Mucosa of descending colon (tissue), 3 donors: ENCODE measurements around the gene CPM. TPM values are rescaled to one million over a fixed set of nuclear protein-coding genes. Genes with fewer than 3 reads are reported as not detected.
"Not testable (repeated sequence)": the region's sequence is repeated elsewhere in the genome, so short reads cannot be mapped to it uniquely, and the experiment has no call there.

Experiments used
- ATAC-seq: fragments of 200-7000 bp; cut with Tn5 transposase; one replicate; pipeline ENCODE4 v1.9.1; 2020; ENCODE audit warnings: mild to moderate bottlenecking, moderate library complexity
- DNase-seq, 3 donors: peaks; one replicate each; pipeline ENCODE4 v3.0.0-alpha.2; 2020
- H3K36me3 ChIP-seq: fragments of 200-600 bp; one replicate; pipeline ENCODE4 v1.8.0; 2021; ENCODE audit warnings: low read depth, mild to moderate bottlenecking
- H3K4me1 ChIP-seq: fragments of 200-600 bp; one replicate; pipeline ENCODE4 v1.8.0; 2021; ENCODE audit warnings: low read depth, mild to moderate bottlenecking
- H3K4me3 ChIP-seq: fragments of 200-600 bp; one replicate; pipeline ENCODE4 v1.8.0; 2021; ENCODE audit warnings: mild to moderate bottlenecking
- H3K9me3 ChIP-seq: fragments of 200-600 bp; one replicate; pipeline ENCODE4 v1.8.0; 2021; ENCODE audit warnings: mild to moderate bottlenecking
- CTCF ChIP-seq: fragments of 200-600 bp; IDR thresholded peaks from one replicate; pipeline ENCODE4 v1.8.0; 2022; ENCODE audit warnings: antibody characterized with exemption, mild to moderate bottlenecking
- intact Hi-C, 2 donors: fragments of 100-400 bp; cut with DNase I in 1 of 2; cut with micrococcal nuclease in 1 of 2; formaldehyde crosslinking; loops; one replicate each; pipeline versions ENCODE4 v1.11.0 to v1.11.1; 2022; cut with DNase I, micrococcal nuclease
- total RNA-seq, 3 donors: library from RNA; stranded (reverse); fragmentation: NEBNext Ultra II Directional in 2 of 3; extraction: Animal tissue kit (Norgen Biotek cat#: 25700) in 2 of 3; gene quantifications; one replicate each; pipeline versions ENCODE4 v1.2.1 to v1.2.4, GENCODE V29; 2021 to 2023
- donor health status: DM: no; HTN: no; CAD: no; lungs with moderate emphysema.
- donor health status: DM: no; HTN: no; CAD: no.
- donor health status: DM: no; HTN: yes; CAD: no.

The CPM gene
- total RNA-seq, 3 donors from 2014 or later = 40.1 to 130 (median 111) TPM

GRCh38 chr12:68825569-68826217 is 107.3 kb downstream of the CPM start:
- H3K9me3 ChIP-seq = no peaks in the 10 kb centered on the region
- no peak for ATAC-seq
- TF ChIP-seq CTCF = no peak
- H3K4me1 ChIP-seq = no peaks in the 10 kb centered on the region
- intact Hi-C loops = no loop called here
- no peak for DNase-seq
- H3K4me3 ChIP-seq = no peak overlapping the region
- H3K36me3 ChIP-seq = no peaks in the 10 kb centered on the region

- H3K9me3 ChIP-seq = no peaks in the 10 kb centered on the region
- ATAC-seq (no peak), DNase-seq (no peak)
- H3K36me3 ChIP-seq = no peaks in the 10 kb centered on the region
- no peak for TF ChIP-seq CTCF
- no peaks in the 10 kb centered on the region for H3K4me1 ChIP-seq
- no peak overlapping the region for H3K4me3 ChIP-seq
- intact Hi-C loops = no loop called here
Measured at GRCh38 chr12:68824597-68825250, 108.2 kb downstream of the CPM start.

- DNase-seq (no peak), ATAC-seq (no peak)
- Histone ChIP-seq H3K4me1 (no peaks in the 10 kb centered on the region), H3K4me3 (no peak overlapping the region), H3K9me3 (no peaks in the 10 kb centered on the region), H3K36me3 (no peaks in the 10 kb centered on the region)
- intact Hi-C loops = no loop called here
- TF ChIP-seq CTCF = no peak
Measured at GRCh38 chr12:68824131-68824530, 108.8 kb downstream of the CPM start.

GRCh38 chr12:68823696-68824095 is 109.3 kb downstream of the CPM start:
- ATAC-seq (no peak), DNase-seq (no peak)
- intact Hi-C loops = no loop called here
- Histone ChIP-seq H3K4me1 (no peaks in the 10 kb centered on the region), H3K36me3 (no peaks in the 10 kb centered on the region), H3K4me3 (no peak overlapping the region), H3K9me3 (no peaks in the 10 kb centered on the region)
- TF ChIP-seq CTCF = no peak

- H3K9me3 ChIP-seq = no peaks in the 10 kb centered on the region
- H3K4me1 ChIP-seq = no peaks in the 10 kb centered on the region
- no peaks in the 10 kb centered on the region for H3K36me3 ChIP-seq
- ATAC-seq = peak; percentile 10
- DNase-seq = no peak
- intact Hi-C loops = no loop called here
- TF ChIP-seq CTCF = no peak
- H3K4me3 ChIP-seq = no peak overlapping the region
Measured at GRCh38 chr12:68821357-68822188, 111.4 kb downstream of the CPM start.

GRCh38 chr12:68819481-68819880 is 113.5 kb downstream of the CPM start:
- H3K4me1 ChIP-seq, H3K9me3 ChIP-seq, intact Hi-C loops, ATAC-seq, DNase-seq, H3K36me3 ChIP-seq, H3K4me3 ChIP-seq: not testable (repeated sequence)
